NCI-H345 treated with DMSO at 0.1 percent for 48 hours (cell line): ENCODE data around the gene ELP1.

Experiments used
- DNase-seq: peaks from one replicate; lab custom pipeline; 2025; ENCODE audit not compliant: unreplicated experiment; lab: John Stamatoyannopoulos, UW

Gene ELP1

DNA sequence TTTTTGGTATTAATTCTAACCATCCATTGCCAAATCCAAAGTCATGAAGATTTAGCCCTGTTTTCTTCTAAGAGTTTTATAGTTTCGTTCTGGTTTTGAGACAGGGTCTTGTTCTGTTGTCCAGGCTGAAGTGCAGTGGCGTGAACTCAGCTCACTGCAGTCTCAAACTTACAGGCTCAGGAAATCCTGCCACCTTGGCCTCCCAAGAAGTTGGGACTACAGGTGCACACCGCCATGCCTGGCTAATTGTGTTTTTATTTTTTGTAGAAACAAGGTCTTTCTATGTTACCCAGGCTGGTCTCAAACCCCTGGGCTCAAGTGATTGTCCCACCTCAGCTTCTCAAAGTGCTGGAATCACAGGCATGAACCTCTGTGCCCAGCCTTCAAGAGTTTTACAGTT lies 50.8 kb downstream of the ELP1 start:
- DNase-seq: no peak

- no peak for DNase-seq
Measured at GRCh38 chr9:108882052-108882888, 51.7 kb downstream of the ELP1 start.

DNA sequence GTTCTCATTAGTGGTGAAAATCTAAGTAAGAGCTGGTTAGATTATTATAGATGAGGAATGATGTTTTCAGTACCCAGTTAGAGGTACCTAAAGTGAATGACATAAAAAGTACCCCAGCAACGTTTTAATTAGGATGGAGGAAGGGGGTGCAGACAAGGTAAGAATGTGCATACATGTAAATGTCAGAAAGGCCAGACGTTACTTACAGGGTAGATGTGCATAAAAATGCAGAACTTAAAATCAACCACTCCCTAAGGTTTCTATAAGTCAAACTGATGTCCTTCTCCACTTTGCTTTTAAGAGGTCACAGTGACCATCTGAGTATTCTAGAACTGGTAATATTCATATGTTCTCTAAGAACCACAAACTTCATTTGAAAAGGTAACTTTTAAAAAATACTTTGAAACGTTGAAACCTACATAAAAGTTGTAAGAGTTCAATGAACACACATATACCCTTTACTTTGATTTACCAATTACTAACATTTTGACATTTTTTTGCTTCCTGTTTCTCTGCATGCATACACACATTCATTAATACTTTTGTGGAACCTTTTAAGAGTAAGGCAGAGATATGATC lies 53.1 kb downstream of the ELP1 start:
- no peak for DNase-seq

GRCh38 chr9:108877524-108877923 lies 56.4 kb downstream of the ELP1 start:
- DNase-seq: no peak

GRCh38 chr9:108876425-108876824 lies 57.5 kb downstream of the ELP1 start:
- DNase-seq: no peak

DNA sequence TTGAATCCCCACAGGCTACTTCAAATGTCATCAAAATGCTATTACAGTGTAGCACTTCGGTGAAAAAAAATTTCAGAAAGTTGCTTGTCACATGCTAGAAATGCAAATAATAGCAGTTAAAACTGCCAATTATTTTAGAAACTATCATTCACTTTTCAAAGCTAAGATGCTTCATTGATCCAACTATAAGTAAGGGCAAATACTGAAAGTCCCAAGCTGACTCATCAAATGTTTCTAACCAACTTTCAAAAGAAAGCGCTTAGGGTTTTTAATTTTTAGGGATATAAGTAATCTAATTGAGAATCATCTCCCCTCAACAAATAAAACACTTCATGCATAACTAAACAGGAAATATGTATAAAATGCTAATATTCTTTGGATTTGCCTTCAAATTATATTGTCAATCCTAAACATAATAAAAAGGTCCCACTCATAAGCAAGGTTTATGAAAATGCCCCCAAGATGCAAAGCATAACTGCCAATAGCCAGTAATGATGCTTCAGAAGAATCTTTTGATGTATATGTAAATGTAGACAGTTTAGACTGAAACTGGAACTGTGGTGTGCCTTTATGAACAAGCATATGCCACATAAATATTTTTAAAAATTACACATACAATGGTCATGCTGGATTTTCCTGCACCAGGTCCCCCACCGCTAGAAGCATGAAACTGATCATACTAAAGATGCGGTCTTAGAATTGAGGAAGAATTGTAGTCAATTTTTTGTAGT lies 59.7 kb downstream of the ELP1 start:
- no peak for DNase-seq

DNA sequence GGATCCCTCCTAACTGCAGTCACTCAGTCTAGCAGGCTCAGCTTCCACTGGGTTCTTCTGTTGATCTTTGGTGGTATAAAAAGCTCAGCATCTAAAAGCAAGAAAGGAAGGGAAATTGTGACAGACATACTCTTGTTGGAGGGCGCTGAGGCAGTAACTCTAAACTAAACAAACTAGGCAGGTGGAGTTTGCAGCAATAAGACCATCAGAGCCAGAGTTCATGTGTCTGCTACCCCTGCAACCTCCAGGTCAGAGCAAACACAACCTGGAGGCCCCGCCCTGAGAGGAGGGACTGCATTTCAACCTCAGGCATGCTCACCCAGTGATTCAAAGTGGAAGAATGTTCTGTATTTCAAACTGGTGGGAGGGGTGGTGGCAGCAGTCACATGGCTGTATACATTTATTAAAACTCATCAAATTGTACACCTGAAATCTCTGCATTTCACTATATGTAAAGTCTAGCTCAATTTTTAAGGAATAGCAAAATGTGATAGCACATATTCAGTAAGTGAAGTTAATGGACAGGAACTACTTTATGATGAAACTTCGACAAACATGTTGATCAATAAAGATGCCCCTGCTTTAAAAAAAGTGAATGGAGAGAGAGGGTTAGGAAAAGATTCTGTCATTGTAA lies 64.7 kb downstream of the ELP1 start:
- DNase-seq: no peak

GRCh38 chr9:108867829-108868228 lies 66.1 kb downstream of the ELP1 start:
- no peak for DNase-seq

DNA sequence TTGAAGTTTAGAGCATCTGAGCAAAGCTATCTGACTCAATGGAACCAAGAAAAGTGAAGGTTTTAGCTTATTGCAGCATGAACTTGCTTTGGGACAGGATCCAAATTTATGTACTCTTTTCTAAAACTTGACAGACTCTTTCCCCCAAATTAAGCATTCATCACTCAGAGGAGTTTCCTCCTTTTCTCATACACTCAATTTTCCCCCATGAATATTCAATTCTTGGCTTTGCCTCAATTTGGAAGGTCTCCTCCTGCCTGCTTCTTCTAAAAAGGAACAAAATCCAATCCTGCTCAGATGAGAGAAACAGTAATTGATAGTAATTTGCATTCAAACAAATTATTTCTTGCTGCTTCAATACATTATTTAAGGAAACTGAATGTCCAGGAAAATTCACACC lies 66.8 kb downstream of the ELP1 start:
- DNase-seq: no peak

- no peak for DNase-seq
Measured at GRCh38 chr9:108866001-108866420, 67.9 kb downstream of the ELP1 start.

GRCh38 chr9:108865037-108865436 lies 68.9 kb downstream of the ELP1 start:
- DNase-seq: no peak

GRCh38 chr9:108864446-108864845 lies 69.5 kb downstream of the ELP1 start:
- DNase-seq: no peak

GRCh38 chr9:108863891-108864290 lies 70.0 kb downstream of the ELP1 start:
- DNase-seq: no peak

GRCh38 chr9:108861997-108862396 lies 71.9 kb downstream of the ELP1 start, which contains the start of gene ACTL7A:
Gene ACTL7A (plus strand): TSS chr9:108862266. CDS start chr9:108862323, 57 bp downstream.
- DNase-seq: no peak

DNA sequence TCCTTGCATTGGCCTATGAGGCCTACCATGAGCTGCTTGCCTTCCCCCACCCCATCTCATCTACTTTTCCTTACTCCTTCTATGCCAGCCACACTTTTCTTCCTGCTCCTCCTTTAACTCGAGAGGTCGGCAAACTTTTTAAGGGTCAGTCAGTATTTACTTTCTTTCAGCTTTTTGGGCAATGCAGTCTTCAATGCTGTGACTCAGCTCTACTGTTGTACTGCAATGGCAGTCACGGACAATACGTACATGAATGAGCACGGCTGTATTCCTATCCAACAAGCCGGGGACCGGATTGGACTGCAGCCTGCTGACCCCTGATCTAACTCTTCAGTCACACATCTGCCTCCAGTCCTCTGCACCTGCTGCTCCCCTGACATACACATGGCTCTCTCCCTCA lies 72.5 kb downstream of the ELP1 start:
- DNase-seq: no peak

DNA sequence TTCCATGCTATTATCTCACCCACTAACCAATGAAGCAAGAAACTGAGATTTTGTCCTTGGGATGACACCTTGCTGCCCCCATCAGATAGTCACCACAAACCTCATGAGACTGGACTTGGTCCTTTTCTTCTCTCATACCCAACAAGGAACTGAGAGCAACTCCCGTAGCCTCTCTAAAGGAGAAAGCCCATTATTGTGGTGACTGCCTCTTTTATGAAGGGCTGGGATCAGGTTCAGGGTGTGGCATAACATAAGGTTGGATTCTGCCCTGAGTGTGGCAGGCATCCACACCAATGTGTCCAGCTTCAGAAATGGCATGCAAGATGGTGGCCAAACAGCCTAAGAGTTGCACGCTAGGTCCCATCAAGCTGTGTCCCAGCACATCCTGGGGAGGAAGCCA lies 73.2 kb downstream of the ELP1 start:
- no peak for DNase-seq

DNA sequence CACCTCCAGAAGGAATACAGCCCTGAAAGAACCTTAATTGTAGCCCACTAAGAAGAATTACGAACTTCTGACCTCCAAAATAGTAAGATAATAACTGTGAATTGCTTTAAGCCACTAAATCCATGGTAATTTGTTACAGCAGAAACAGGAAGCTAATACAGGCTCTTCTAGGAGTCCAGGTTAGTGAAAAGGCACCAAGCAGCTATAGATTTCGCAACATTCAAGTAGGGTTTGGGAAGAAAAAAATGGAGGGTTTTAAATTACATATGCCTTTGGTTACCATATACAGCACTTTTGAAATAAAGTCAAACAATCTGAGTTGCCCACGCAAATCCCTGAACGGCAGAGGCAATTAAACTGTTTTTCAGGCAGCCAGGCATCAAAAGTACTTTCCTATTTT lies 73.6 kb downstream of the ELP1 start:
- no peak for DNase-seq

GRCh38 chr9:108859459-108860114 lies 74.3 kb downstream of the ELP1 start:
- DNase-seq: no peak

GRCh38 chr9:108857572-108857971 lies 76.4 kb downstream of the ELP1 start:
- DNase-seq: no peak

DNA sequence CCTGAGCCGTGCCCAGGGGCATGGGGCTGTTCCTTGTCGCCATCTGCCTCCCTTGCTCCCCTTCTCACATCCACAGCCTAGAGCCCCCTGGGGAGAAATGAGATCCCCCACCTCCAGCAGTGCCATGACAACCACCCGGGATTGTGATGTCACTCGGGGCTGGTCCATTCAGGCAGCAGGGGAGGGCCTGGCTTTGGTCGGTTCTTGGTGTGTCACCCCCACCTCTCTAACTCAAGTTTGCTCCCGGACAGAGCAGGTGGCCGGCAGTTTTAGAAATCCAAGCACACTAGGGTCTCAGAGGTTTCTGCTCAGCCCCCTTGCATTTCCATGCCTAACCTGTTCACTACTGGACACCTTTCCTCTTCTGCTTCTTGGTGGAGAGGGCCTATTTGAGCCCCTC lies 78.0 kb downstream of the ELP1 start, which contains the start of gene ACTL7B:
Gene ACTL7B (minus strand): TSS at position 99 of the 400 bp plus-strand sequence. CDS start 56 bp downstream, at position 43.
- DNase-seq: no peak

GRCh38 chr9:108855529-108855886 lies 78.4 kb downstream of the ELP1 start:
- no peak for DNase-seq
